ENCODE measurements around the gene CREB3L1. TPM values are rescaled to one million over a fixed set of nuclear protein-coding genes. Genes with fewer than 3 reads are reported as not detected.

CREB3L1 gene
- total and polyA plus RNA-seq, 2 donors (not counting 3 experiments of a cell fraction or from before 2014, with no cell fraction given): 0.23 to 0.84 TPM

DNA sequence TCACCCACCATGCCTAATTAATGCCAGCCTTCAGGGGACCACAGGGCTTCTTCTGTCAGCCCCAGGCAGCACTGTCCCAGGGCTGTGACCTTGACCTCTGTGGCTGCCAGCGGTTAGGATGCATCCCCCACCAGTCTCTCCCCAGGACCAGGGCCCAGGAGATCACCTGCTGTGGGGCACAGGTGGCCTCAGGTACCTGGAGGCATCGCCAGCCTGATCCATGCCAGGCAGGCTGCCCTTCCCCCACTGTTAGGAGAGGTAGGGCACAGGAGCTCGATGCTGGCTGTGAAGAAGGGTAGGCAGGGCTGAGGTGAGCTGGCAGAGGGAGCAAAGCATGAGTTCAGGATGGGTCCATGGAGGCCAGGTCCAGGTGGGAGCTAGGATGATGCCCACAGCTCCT, 87.3 kb downstream of the CREB3L1 start:
- ChIA-PET POLR2A (interaction anchor here (0.6 kb wide), 1 partner anchor 373 kb away, joined by 4 read pairs; no protein-coding TSS in a partner anchor), CTCF (interaction anchor here (1.0 to 11.6 kb wide), 8 partner anchors 9 to 165 kb away, joined by 3 to 200 read pairs (median 3); partner anchors contain the start of gene DGKZ)
- Histone ChIP-seq H4K20me1 (replicated peaks; ENCODE audit: control insufficient read depth, extremely low read depth, insufficient read depth, low read length) (no peaks in the 10 kb centered on the region), H3K4me1 (ENCODE audit: control insufficient read depth, extremely low read depth, insufficient read depth, low read length) (peaks cover 34% of the 10 kb centered on the region), H3K9me3 (replicated peaks; ENCODE audit: control insufficient read depth, insufficient read depth, low read length) (no peaks in the 10 kb centered on the region), H3K79me2 (ENCODE audit: control insufficient read depth, insufficient read depth, low read length) (peaks cover 36% of the 10 kb centered on the region), H3K27me3 (ENCODE audit: control insufficient read depth in 2 of 2, insufficient read depth in 2 of 2, low read length in 2 of 2) (no peaks in the 10 kb centered on the region), H3K27ac (ENCODE audit: insufficient read depth, low read depth, low read length) (no peak overlapping the region), H3K4me2 (ENCODE audit: insufficient read depth, low read length) (no peak overlapping the region), H3K9me1 (replicated peaks; ENCODE audit: control insufficient read depth, extremely low read depth, insufficient read depth, low read length) (no peaks in the 10 kb centered on the region), H3K4me3 (replicated peaks in 1 of 3; ENCODE audit: insufficient read depth in 1 of 3, low read depth in 1 of 3, low read length in 3 of 3) (no peak overlapping the region), H3K36me3 (ENCODE audit: control insufficient read depth in 2 of 2, extremely low read depth in 1 of 2, insufficient read depth in 2 of 2, low read length in 2 of 2) (peaks cover 0 to 2% of the 10 kb centered on the region in 2 experiments), H3K9ac (replicated peaks; ENCODE audit: extremely low read depth, insufficient read depth, low read length) (no peak overlapping the region), H2AFZ (ENCODE audit: low read depth, low read length) (no peak overlapping the region)
- dilution Hi-C loops (cut with MboI; ENCODE audit: extremely low pct_ligation_motif_present, low sequenced_read_pairs) (no loop called here), intact Hi-C loops (cut with micrococcal nuclease) (no loop called here)
- DNase-seq (ENCODE audit: low read depth, low spot score): no peak
- BruUV-seq (replicated peaks): no TSS peak
- no peak for FAIRE-seq
- no peak for TF ChIP-seq EZH2 (IDR thresholded peaks at IDR 0.05; ENCODE audit: borderline replicate concordance, low read depth, low read length, severe bottlenecking)
- TF ChIP-seq, protein P1, sequence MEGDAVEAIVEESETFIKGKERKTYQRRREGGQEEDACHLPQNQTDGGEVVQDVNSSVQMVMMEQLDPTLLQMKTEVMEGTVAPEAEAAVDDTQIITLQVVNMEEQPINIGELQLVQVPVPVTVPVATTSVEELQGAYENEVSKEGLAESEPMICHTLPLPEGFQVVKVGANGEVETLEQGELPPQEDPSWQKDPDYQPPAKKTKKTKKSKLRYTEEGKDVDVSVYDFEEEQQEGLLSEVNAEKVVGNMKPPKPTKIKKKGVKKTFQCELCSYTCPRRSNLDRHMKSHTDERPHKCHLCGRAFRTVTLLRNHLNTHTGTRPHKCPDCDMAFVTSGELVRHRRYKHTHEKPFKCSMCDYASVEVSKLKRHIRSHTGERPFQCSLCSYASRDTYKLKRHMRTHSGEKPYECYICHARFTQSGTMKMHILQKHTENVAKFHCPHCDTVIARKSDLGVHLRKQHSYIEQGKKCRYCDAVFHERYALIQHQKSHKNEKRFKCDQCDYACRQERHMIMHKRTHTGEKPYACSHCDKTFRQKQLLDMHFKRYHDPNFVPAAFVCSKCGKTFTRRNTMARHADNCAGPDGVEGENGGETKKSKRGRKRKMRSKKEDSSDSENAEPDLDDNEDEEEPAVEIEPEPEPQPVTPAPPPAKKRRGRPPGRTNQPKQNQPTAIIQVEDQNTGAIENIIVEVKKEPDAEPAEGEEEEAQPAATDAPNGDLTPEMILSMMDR (IDR thresholded peaks at IDR 0.05; ENCODE audit: extremely low read depth in 1 of 2, insufficient read depth in 1 of 2, low read depth in 1 of 2, low read length in 2 of 2): no peak
- no peak for TF ChIP-seq GATA2 (IDR thresholded peaks at IDR 0.05; ENCODE audit: insufficient read depth, insufficient read length, low read depth, low read length)
- TF ChIP-seq POLR2A (IDR thresholded peaks at IDR 0.05; ENCODE audit: low read depth, low read length): no peak
- TF ChIP-seq POLR2AphosphoS5 (IDR thresholded peaks at IDR 0.05; ENCODE audit: insufficient read depth, low read depth, low read length): no peak
- TF ChIP-seq MYC (IDR thresholded peaks at IDR 0.05; ENCODE audit: low read depth, low read length): no peak
- TF ChIP-seq, protein P2, sequence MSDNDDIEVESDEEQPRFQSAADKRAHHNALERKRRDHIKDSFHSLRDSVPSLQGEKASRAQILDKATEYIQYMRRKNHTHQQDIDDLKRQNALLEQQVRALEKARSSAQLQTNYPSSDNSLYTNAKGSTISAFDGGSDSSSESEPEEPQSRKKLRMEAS (IDR thresholded peaks at IDR 0.05; ENCODE audit: insufficient read depth, insufficient read length): no peak
- TF ChIP-seq FOS (IDR thresholded peaks at IDR 0.05; ENCODE audit: borderline replicate concordance, insufficient read depth, low read length): no peak
- no peak for TF ChIP-seq JUN (IDR thresholded peaks at IDR 0.05; ENCODE audit: borderline replicate concordance, insufficient read depth, insufficient read length, low read depth)

All from endothelial cell of umbilical vein (primary cell).